ENCODE data around the gene ZNF765. TPM values are rescaled to one million over a fixed set of nuclear protein-coding genes. Genes with fewer than 3 reads are reported as not detected.
"Not testable (repeated sequence)": the region's sequence is repeated elsewhere in the genome, so short reads cannot be mapped to it uniquely, and the experiment has no call there.

The ZNF765 gene
- total and polyA plus RNA-seq, 2 donors (not counting 3 experiments of a cell fraction or from before 2014, with no cell fraction given), result 2.5 to 7.7 TPM

GRCh38 chr19:53455828-53456227 is 60.9 kb downstream of the ZNF765 start:
- H3K36me3 ChIP-seq (ENCODE audit: control insufficient read depth in 2 of 2, extremely low read depth in 1 of 2, insufficient read depth in 2 of 2, low read length in 2 of 2), result peaks cover 0 to 6% of the 10 kb centered on the region in 2 experiments

GRCh38 chr19:53460131-53460721 is 65.3 kb downstream of the ZNF765 start:
- dilution Hi-C loops (cut with MboI; ENCODE audit: extremely low pct_ligation_motif_present, low sequenced_read_pairs); H3K27ac ChIP-seq (ENCODE audit: insufficient read depth, low read depth, low read length); CTCF ChIA-PET: not testable (repeated sequence)

More at GRCh38 chr19:53455828-53456227, 60.9 kb downstream of the ZNF765 start:
- ChIA-PET CTCF (no interaction called here), POLR2A (no interaction called here)
- no peak overlapping the region for H3K4me3 ChIP-seq (replicated peaks in 1 of 3; ENCODE audit: insufficient read depth in 1 of 3, low read depth in 1 of 3, low read length in 3 of 3)
- TF ChIP-seq MYC (IDR thresholded peaks at IDR 0.05; ENCODE audit: low read depth, low read length) (no peak), CTCF (IDR thresholded peaks at IDR 0.05; ENCODE audit: extremely low read depth in 1 of 2, insufficient read depth in 1 of 2, low read depth in 1 of 2, low read length in 2 of 2) (no peak), EZH2 (IDR thresholded peaks at IDR 0.05; ENCODE audit: borderline replicate concordance, low read depth, low read length, severe bottlenecking) (no peak), POLR2AphosphoS5 (IDR thresholded peaks at IDR 0.05; ENCODE audit: insufficient read depth, low read depth, low read length) (no peak), JUN (IDR thresholded peaks at IDR 0.05; ENCODE audit: borderline replicate concordance, insufficient read depth, insufficient read length, low read depth) (no peak), GATA2 (IDR thresholded peaks at IDR 0.05; ENCODE audit: insufficient read depth, insufficient read length, low read depth, low read length) (no peak), MAX (IDR thresholded peaks at IDR 0.05; ENCODE audit: insufficient read depth, insufficient read length) (no peak), POLR2A (IDR thresholded peaks at IDR 0.05; ENCODE audit: low read depth, low read length) (no peak), FOS (IDR thresholded peaks at IDR 0.05; ENCODE audit: borderline replicate concordance, insufficient read depth, low read length) (no peak)
- no peaks in the 10 kb centered on the region for H3K9me1 ChIP-seq (replicated peaks; ENCODE audit: control insufficient read depth, extremely low read depth, insufficient read depth, low read length)
- H2AFZ ChIP-seq (ENCODE audit: low read depth, low read length), result no peak overlapping the region
- FAIRE-seq, result no peak
- dilution Hi-C loops (cut with MboI; ENCODE audit: extremely low pct_ligation_motif_present, low sequenced_read_pairs), result no loop called here
- DNase-seq (ENCODE audit: low read depth, low spot score), result no peak
- no peaks in the 10 kb centered on the region for H3K79me2 ChIP-seq (ENCODE audit: control insufficient read depth, insufficient read depth, low read length)
- BruUV-seq (replicated peaks), result no TSS peak
- no peak overlapping the region for H3K4me2 ChIP-seq (ENCODE audit: insufficient read depth, low read length)
- H3K9me3 ChIP-seq (replicated peaks; ENCODE audit: control insufficient read depth, insufficient read depth, low read length), result peaks cover 11% of the 10 kb centered on the region
- H3K4me1 ChIP-seq (ENCODE audit: control insufficient read depth, extremely low read depth, insufficient read depth, low read length), result no peaks in the 10 kb centered on the region
- H3K9ac ChIP-seq (replicated peaks; ENCODE audit: extremely low read depth, insufficient read depth, low read length), result no peak overlapping the region
- intact Hi-C loops (cut with micrococcal nuclease), result no loop called here
- H3K27ac ChIP-seq (ENCODE audit: insufficient read depth, low read depth, low read length), result no peak overlapping the region
- no peaks in the 10 kb centered on the region for H4K20me1 ChIP-seq (replicated peaks; ENCODE audit: control insufficient read depth, extremely low read depth, insufficient read depth, low read length)
- H3K27me3 ChIP-seq (ENCODE audit: control insufficient read depth in 2 of 2, insufficient read depth in 2 of 2, low read length in 2 of 2), result no peaks in the 10 kb centered on the region

More at GRCh38 chr19:53460131-53460721, 65.3 kb downstream of the ZNF765 start:
- H3K27me3 ChIP-seq (ENCODE audit: control insufficient read depth in 2 of 2, insufficient read depth in 2 of 2, low read length in 2 of 2); BruUV-seq (replicated peaks); FAIRE-seq; H3K9ac ChIP-seq (replicated peaks; ENCODE audit: extremely low read depth, insufficient read depth, low read length); H3K79me2 ChIP-seq (ENCODE audit: control insufficient read depth, insufficient read depth, low read length); intact Hi-C loops (cut with micrococcal nuclease); H3K9me1 ChIP-seq (replicated peaks; ENCODE audit: control insufficient read depth, extremely low read depth, insufficient read depth, low read length); H3K36me3 ChIP-seq (ENCODE audit: control insufficient read depth in 2 of 2, extremely low read depth in 1 of 2, insufficient read depth in 2 of 2, low read length in 2 of 2); H3K4me3 ChIP-seq (replicated peaks in 1 of 3; ENCODE audit: insufficient read depth in 1 of 3, low read depth in 1 of 3, low read length in 3 of 3); H4K20me1 ChIP-seq (replicated peaks; ENCODE audit: control insufficient read depth, extremely low read depth, insufficient read depth, low read length); DNase-seq (ENCODE audit: low read depth, low spot score); H3K4me2 ChIP-seq (ENCODE audit: insufficient read depth, low read length); POLR2A ChIA-PET; H3K9me3 ChIP-seq (replicated peaks; ENCODE audit: control insufficient read depth, insufficient read depth, low read length); H2AFZ ChIP-seq (ENCODE audit: low read depth, low read length); H3K4me1 ChIP-seq (ENCODE audit: control insufficient read depth, extremely low read depth, insufficient read depth, low read length): not testable (repeated sequence)
